Activated CD8-positive, alpha-beta memory T cell treated with anti-CD3 and anti-CD28 coated beads for 48 hours (primary cell): ENCODE data around the gene PHF10.
A peak's percentile ranks its signal among the peaks of the same experiment; 100 is the strongest.
"Not testable (repeated sequence)": the region's sequence is repeated elsewhere in the genome, so short reads cannot be mapped to it uniquely, and the experiment has no call there.

Experiments used
- DNase-seq, 3 experiments: peaks; one replicate each; pipeline ENCODE4 v3.0.0-alpha.2; 2020; ENCODE audit warnings: low read depth in 2 of 3, low spot score in 2 of 3

PHF10 gene

DNA sequence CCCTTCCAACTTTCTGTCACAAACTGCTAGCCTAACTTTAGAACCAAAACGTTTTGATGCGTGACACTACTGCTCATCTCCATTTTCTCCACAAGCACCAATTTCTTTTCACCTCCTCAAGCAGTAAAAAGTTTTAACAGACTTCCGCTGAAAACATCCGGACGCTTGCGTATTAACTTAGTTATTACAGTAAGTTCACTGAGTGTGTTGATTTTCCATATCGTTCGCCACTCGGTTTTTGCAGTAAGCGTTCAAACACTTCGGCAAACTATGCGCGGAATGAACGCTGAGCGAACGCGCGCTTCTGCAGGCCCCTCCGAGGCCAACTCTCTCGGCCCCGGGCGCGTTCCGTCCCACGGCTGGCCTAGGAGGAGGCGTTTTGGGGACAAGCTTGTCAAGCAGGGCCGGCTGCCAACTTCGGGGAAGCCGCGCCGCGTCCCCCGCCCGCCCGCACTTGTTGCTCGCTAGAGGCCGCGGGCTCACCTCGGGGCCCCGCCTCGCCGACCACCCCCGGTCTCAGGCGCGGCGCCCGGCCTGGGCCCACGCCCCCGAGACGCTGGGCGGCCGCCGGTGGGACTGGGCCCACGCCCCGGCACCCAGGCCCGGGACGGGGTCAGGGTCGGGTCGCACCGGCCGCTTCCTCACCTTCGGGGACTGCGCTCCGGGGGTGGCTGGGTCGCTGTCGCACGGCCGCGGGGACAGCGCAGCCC, 945 bp downstream of the PHF10 start:
- peak; percentile 32 to 54 (median 45) for DNase-seq

DNA sequence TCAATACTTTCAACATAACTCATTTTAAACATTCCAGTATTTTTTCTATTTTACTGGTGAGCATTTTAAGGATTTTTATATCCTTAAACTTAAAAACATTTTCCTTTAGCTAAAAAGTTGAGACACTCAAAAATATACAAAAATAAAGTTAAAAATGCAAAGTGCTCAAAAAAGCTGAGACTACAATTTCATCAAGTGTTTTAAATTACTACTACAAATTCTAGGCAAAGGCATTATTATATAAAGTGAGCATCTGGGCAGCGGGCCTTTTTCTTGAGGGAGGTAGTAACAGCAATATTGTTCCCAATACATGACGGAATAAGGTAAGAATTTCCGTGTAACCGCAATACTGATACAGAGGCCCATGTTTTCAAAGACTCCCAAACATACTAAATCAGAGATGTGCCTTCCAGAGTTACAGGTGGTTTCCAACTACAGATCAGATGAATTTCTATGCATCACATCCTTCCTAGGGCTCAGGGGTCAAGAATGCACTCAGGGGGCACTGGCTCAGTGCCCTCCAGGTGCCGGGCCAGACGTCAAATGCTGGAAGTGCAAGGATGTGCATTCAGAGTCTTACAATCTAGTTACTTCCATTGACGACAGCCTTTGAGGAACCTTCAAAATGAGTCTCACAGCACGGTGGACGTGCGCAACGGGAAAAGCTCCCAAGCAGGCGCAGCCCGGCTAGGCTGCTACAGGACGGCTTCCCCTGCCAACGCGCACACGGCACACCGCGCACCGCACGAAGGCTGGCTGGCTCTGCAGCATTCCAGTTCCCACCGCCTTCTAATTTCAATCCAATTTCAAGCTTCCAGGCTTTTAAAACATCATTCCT, 1.7 kb downstream of the PHF10 start:
- DNase-seq, result peak in 1 of 3 experiments; percentile 27

DNA sequence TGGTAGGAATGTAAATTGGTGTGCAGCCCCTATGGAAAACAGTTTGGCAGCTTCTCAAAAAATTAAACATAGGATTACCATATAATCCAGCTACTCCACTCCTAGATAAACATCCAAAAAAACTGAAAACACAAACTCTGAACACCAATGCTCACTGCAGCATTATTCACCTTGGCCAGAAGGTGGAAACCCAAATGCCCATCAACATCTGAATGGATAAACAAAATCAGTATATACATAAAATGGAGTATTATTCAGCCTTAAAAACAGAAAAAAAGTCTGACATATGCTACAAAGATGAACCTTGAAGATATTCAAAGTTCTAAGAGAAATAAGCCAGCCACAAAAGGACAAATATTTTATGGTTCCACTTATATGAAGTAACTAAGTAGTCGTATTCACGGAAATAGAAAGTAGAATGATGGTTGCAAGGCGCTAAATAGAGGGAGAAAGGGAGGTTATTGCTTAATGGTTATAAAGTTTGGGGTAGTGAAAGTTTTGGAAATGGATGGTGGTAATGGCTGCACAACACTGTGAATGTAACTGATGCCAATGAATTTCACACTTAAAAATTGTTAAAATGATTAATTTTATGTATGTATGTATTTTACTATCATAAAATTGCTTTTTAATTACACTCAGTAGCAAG, 4.0 kb downstream of the PHF10 start:
- no peak for DNase-seq

DNA sequence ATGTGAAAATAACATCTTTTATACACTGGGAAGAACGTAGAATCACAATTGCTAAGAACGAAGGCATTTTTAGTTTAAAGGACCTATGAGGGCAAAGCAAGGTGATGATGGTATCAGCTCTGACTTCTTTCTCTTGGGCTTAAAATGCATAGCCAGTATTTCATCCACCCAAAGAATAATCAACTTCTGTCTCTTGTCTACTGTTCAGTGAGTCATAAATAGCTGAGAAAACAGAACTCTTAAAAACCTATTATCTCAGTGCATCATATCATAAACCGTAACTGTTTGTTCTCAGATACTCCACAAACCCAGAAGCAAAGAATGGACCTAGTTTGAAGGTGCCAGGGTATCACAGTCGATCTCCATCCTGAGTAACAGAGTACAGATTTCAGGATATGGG, 5.2 kb downstream of the PHF10 start:
- DNase-seq, result no peak

DNA sequence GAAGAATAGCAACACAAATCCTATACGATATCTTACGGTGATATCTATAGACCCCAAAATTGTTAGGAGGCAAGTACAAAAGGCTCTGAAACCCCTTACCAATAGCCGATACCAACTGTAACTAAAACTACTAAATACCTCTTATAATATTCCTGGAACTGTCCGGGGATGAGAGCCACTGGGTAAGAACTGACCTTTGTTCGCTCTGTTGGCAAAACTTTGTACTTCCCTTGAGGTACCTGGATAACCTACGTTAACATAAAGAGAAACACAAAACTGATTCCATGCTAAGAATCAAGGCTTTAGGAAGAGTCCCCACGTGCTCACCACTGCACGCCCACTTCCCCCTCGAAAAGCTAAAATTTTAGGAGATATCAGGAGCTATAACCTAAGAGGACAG, 9.7 kb downstream of the PHF10 start:
- DNase-seq, result no peak

DNA sequence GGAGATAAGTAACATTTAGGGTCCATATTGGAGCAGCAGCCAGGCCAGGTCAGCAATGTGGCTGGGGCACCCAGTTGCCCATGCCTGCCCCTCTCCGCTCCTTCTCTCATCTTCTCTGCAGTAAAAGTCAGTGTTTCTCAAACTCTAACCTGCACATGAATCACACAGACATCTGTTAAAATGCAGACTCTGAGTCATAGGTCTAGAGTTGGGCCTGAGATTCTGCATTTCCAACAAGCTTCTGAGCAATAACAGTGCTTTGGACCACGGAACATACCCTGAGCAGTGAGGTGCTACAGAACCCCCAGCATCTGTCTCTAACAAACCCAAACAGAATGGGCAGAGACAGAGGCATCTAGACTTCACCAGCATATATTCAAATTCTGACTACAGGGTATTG, 10.1 kb downstream of the PHF10 start:
- no peak for DNase-seq

DNA sequence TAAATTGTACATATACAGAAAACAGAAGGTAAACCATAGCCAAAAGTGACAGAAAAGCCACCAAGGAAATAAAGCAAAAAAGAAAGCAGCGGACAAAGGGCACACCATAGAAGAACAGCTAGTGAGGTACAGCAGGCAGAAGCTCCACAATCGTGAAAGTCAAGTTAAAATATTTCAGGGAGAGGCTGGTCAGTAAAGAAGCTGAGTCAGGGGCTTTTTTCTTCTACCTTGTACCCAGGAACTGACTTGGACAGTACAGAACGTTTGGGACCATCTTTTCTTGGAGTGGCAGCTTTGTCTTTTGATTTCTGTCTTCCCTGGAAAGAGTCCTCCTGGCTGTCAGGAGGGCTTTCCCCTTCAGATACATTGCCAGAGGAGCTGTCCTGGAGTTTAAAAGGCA, 14.3 kb downstream of the PHF10 start:
- no peak for DNase-seq

DNA sequence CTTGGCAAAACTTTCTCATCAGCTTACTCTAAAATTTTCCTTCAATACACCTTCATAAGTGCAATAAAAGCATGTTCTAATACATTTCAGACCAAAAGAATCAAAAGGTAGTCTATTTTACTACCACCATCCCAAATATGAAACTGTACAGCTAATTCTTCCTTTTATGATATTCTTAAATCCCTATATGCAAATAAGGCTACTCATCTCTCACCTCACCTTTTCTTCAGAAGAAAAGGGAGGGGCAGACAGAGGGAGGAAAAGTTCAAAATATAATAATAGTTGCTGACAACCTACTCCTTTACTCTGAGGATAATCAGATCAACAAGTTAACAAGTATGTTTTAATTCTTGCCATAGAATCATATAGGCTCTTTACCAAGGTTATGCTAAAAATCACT, 15.0 kb downstream of the PHF10 start:
- DNase-seq, result no peak

DNA sequence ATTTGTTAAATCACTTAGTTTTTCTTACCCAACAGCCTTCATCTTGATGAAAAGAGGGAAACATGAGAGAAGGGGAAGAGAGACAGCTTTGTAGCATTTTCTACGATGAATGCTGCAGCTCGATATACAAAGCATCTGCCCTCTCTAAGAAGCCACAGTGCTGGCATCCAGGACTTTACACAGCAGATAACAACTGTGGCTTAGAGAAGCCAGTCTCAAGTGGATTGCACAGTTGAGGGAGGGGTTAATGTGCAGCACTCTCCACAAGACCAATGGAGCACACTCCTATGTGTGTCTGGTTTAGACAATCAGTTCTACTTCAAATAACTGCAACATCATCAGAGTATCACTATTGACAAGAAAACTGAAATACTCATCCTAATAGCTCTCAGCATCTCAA, 16.5 kb downstream of the PHF10 start:
- DNase-seq, result no peak

DNA sequence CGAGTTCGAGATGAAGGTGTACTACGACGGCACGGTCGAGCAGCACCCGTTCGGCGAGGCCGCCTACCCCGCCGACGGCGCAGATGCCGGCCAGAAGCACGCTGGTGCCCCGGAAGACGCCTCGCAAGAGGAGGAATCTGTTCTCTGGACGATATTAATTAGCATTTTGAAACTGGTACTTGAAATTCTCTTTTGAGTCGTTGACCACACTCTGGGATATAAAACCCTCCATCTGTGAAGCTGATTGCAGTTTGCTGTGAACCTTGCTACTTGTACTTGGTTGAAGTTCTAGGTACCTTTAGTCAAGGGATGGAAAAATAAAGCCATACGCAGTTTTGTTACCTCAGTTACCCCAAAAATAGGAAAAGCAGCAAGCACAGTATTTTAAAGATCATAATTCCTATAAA, 21.5 kb downstream of the PHF10 start:
- DNase-seq, result no peak

DNA sequence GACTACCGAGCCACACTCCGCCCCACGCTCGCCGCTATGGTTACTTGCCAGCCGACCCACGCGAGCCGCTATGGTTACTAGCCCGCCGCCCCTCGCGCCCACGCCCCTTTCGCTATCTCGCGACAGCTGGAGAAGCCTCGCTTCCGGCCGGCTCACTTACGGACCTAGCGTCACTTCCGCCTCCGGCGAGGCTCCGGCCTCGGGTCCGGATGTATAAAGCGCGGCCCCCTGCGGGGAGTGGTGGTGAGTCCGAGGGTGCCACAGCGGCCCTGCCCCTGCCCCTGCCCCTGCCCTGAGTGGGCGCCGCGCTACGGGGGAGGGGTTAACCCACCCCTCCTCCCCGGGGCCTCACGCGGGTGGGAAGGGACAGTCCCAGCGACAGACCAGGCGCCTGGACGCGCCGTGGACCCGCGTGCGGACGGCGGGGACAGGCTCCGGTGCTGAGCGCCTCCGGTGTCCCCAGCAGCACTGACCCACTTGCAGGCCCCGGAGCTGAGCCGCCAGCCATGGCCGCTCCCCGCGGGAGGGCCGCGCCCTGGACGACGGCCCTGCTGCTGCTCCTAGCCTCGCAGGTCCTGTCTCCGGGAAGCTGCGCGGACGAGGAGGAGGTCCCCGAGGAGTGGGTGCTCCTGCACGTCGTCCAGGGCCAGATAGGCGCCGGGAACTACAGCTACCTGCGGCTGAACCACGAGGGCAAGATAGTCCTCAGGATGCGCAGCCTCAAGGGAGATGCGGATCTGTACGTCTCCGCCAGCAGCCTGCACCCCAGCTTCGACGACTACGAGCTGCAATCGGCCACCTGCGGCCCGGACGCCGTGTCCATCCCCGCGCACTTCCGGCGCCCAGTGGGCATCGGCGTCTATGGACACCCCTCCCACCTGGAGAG, 22.1 kb downstream of the PHF10 start, which contains the start of the genes C6orf120 and WDR27:
C6orf120 (plus strand) TSS at position 173 of the 886 bp plus-strand sequence; CDS start at position 507, 334 bp downstream.
WDR27 (minus strand) TSS at position 76 of the 886 bp plus-strand sequence. CDS start 13,024 bp downstream, outside the sequence.
- DNase-seq, result peak; percentile 94 to 97 (median 96)

DNA sequence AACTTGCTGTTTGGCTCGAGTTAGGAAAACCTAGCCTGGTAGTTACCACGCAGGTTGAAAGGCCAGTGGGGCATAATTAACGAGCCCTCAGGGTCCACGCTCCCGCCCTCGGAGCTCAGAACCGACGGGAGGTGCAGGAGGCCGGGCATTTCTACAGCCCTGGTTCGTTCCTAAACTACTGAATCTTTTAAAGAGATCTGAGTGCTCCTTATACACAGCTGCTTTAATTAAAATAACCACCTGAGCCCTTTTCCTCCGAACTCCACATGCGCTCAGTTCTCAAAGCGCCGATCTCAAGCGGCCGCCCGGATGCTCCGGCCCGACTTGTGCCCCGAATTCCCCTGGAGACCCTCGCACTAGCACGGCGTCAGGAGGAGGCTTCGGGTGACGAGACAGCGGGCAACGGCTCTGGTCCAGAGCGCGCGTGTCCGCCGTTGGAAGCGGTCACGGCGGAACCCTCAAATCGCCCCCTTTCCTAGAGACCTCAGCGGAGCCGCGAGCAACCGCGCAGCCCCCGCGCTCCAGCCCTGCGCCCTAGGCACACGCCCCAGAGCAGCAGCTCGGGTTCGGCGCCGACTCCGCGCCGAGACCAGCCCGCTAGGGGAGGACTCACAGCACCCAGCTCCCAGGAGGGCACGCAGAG, 22.9 kb downstream of the PHF10 start:
- peak in 1 of 3 experiments; percentile 10 for DNase-seq

DNA sequence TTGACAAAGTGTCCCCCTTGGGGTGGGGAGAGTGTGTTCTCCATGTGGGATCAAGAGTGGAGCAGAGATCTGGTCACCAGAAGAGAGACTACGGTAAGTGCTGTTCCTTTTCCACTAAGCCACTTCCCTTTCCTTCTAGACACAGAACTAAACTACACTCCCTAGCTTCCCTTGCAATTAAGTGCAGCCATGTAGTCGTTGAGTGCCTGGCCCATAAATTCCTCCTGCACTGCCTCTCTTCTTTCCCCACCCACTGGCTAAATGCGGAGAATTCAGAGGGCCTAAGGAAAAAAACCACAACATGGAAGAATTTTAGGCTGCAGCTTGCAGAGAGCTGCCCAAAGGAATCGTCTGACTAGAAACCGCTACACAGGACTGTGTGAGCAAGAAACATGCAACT, 24.0 kb downstream of the PHF10 start:
- DNase-seq, result no peak

DNA sequence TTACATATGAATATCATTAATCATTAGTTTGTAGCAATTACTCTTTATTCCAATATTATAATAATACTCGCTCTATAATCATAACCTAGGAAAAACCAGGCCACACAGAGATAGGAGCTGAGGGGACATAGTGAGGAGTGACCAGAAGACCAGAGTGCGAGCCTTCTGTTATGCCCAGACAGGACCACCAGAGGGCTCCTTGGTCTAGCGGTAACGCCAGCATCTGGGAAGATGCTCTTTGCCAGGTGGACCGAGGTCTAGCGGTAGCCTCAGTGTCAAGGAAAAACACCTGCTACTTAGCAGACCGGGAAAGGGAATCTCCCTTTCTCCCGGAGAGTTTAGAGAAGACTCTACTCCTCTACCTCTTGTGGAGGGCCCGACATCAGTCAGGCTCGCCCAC, 27.2 kb downstream of the PHF10 start:
- not testable (repeated sequence) for DNase-seq

DNA sequence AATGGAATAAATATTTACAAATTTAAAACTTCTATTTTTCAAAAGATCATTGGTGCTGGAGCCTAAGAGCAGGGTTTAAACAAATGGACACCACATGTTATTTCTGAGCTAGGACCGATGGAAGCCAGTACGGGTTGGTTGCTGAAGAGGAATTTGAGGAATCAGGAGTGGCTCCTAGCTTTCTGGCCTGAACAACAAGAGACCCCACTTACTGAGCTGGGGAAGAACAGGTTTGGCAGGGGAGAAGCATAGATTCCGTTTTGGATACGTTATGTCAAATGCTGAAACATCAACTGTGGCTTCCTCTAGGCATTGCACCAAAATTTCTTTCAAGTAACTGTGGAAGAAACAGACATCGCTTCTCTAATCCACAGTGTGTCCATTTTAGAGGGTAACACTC, 29.2 kb downstream of the PHF10 start:
- DNase-seq, result no peak

DNA sequence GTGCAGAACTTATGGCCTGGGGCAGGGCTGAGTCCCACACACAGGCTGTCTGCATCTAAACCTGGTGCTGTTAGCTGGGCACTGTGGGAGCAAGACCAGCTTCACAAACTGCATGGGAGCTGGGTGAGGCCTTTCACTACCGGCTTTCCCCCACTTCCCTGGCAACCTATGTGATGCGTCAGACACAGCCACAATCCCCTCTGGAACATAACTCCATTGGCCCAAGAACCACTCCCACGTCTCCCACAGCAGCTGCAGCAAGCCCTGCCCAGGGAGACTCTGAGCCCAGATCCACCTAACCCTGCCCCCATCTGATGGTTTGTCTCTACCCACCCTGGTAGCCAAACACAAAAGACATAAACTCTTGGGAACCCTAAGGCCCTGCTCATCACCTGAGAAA, 31.8 kb downstream of the PHF10 start:
- no peak for DNase-seq

DNA sequence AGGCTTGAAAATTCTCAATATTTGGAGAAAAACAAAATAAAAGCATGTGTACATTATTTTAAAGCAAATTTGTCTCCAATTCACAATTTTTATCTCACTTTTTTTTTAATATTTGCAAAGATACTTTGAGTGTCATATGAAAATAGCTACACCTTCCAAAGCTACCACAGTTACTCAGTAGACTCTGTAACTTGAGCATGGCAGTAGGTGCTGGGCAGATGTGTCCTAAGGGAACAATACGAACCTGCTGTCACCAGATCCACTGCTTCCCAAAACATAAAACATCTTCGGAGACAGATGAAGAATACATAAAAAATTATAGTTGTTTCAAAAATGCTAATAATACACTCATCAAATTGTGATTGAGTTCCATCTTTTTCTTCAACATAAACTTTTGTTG, 33.0 kb downstream of the PHF10 start:
- DNase-seq, result no peak

DNA sequence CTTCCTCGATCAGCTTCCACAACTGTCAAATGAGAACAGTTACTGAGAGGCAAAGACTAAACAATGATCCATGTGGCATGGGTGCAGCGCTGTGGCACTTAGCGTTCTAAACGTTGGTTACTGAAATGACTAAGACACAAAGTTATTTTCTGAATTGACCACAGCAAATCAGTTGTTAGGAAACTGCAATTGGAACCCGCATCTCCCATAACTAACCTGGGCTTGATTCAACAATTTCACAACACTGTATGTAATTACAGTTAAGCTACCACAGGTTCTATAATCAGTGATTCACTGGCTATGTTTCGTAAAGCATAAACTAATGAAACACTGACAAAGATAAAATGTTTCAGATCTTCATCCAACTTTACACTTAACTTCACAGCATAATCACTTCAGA, 35.0 kb downstream of the PHF10 start:
- DNase-seq, result no peak

DNA sequence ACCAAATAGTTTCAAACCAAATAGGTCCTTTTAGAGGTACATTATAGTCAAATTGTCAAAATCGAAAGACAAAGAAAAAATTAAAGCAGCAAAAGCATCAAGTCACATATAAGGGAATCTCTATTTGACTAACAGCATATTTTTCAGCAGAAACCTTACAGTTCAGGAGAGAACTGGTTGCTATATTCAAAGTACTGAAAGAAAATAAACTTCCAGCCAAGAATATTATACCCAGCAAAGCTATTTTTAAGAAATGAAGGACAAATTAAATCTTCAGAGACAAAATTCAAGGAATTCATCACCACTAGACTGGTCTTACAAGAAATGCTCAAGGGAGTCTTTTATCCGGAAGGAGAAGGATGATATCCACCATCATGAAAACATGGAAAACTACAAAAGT, 38.4 kb downstream of the PHF10 start:
- DNase-seq, result no peak

DNA sequence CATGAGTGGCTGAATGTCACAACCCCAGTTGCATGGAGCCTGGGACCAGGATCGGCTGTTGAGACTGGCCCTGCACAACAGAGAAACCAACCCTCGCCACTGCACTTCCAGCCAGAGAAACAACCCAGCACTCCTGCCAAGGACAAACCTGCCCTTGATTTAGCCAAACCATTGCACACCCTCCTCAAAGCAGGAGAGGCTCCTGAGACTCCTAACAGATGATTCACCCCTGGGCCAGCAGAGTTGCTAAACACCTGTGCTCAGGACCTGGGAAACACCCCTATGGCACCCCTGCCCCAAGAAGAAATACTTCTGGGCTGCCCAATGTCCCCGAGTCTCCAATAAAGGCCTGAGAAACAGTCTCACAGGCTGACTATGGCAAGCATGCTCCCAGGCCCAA, 40.2 kb downstream of the PHF10 start:
- DNase-seq, result no peak
